H9 (cell line): Measurements from ENCODE around the gene ACSM3. TPM values are rescaled to one million over a fixed set of nuclear protein-coding genes. Genes with fewer than 3 reads are reported as not detected.

Source experiments
- DNase-seq: peaks from one replicate; pipeline ENCODE4 v3.0.0-alpha.2; 2017
- H2AFZ ChIP-seq: one replicate; pipeline ENCODE4 v1.6.1; 2013; ENCODE audit warnings: mild to moderate bottlenecking, low read length, control low read depth, moderate library complexity
- H2AK5ac ChIP-seq: 2 replicates; pipeline ENCODE4 v1.6.1; 2013; ENCODE audit warnings: low read length, control low read depth, mixed read lengths; ENCODE audit not compliant: insufficient read length
- H2BK120ac ChIP-seq: one replicate; pipeline ENCODE4 v1.6.1; 2013; ENCODE audit warnings: low read depth, mild to moderate bottlenecking, low read length, control low read depth, inconsistent platforms; ENCODE audit not compliant: poor library complexity, severe bottlenecking
- H2BK12ac ChIP-seq: 2 replicates; pipeline ENCODE4 v1.6.1; 2013; ENCODE audit warnings: low read length, control low read depth, mixed read lengths, low read depth; ENCODE audit not compliant: insufficient read length
- H2BK15ac ChIP-seq: 2 replicates; pipeline ENCODE4 v1.6.1; 2013; ENCODE audit warnings: low read depth, low read length, control low read depth
- H2BK20ac ChIP-seq: one replicate; pipeline ENCODE4 v1.6.1; 2013; ENCODE audit warnings: low read depth, mild to moderate bottlenecking, low read length, control low read depth, inconsistent platforms; ENCODE audit not compliant: poor library complexity, severe bottlenecking
- H2BK5ac ChIP-seq: 2 replicates; pipeline ENCODE4 v1.6.1; 2013; ENCODE audit warnings: low read length, control low read depth, mixed read lengths; ENCODE audit not compliant: insufficient read length
- H3K14ac ChIP-seq: 2 replicates; pipeline ENCODE4 v1.6.1; 2013; ENCODE audit warnings: low read length, control low read depth; ENCODE audit not compliant: insufficient read depth
- H3K18ac ChIP-seq: 2 replicates; pipeline ENCODE4 v1.6.1; 2013; ENCODE audit warnings: low read depth, mild to moderate bottlenecking, mixed read lengths, low read length, control low read depth; ENCODE audit not compliant: insufficient read length
- H3K23ac ChIP-seq: 2 replicates; pipeline ENCODE4 v1.6.1; 2013; ENCODE audit warnings: low read length, control low read depth, mixed read lengths, low read depth; ENCODE audit not compliant: insufficient read length
- H3K23me2 ChIP-seq: 2 replicates; pipeline ENCODE4 v1.6.1; 2013; ENCODE audit warnings: low read depth, mild to moderate bottlenecking, mixed read lengths, low read length, control low read depth; ENCODE audit not compliant: insufficient read length, poor library complexity, severe bottlenecking
- H3K27ac ChIP-seq: 2 replicates; pipeline ENCODE4 v1.5.1; 2013; ENCODE audit warnings: low read length, control low read depth, mixed read lengths, low read depth; ENCODE audit not compliant: insufficient read length
- H3K27me3 ChIP-seq: 2 replicates; pipeline ENCODE4 v1.6.1; 2013; ENCODE audit warnings: low read length, control low read depth, inconsistent platforms; ENCODE audit not compliant: insufficient read depth
- H3K4ac ChIP-seq: 2 replicates; pipeline ENCODE4 v1.6.1; 2013; ENCODE audit warnings: low read depth, mild to moderate bottlenecking, control low read depth, inconsistent platforms, low read length, moderate library complexity
- H3K4me1 ChIP-seq: 2 replicates; pipeline ENCODE4 v1.6.1; 2013; ENCODE audit warnings: low read length, control low read depth, inconsistent platforms; ENCODE audit not compliant: insufficient read depth
- H3K4me2 ChIP-seq: 2 replicates; pipeline ENCODE4 v1.6.1; 2013; ENCODE audit warnings: low read length, control low read depth, mixed read lengths; ENCODE audit not compliant: insufficient read length, insufficient read depth
- H3K56ac ChIP-seq: 2 replicates; pipeline ENCODE4 v1.6.1; 2013; ENCODE audit warnings: low read depth, mild to moderate bottlenecking, mixed read lengths, low read length, control low read depth; ENCODE audit not compliant: insufficient read length
- H3K79me1 ChIP-seq: 2 replicates; pipeline ENCODE4 v1.6.1; 2013; ENCODE audit warnings: low read depth, mild to moderate bottlenecking, moderate library complexity, low read length, control low read depth, inconsistent platforms; ENCODE audit not compliant: insufficient read depth, poor library complexity, severe bottlenecking
- H3K79me2 ChIP-seq: 2 replicates; pipeline ENCODE4 v1.6.1; 2013; ENCODE audit warnings: low read length, control low read depth, inconsistent platforms; ENCODE audit not compliant: insufficient read depth
- H3K9ac ChIP-seq: 2 replicates; pipeline ENCODE4 v1.6.1; 2013; ENCODE audit warnings: low read length, control low read depth, mixed read lengths; ENCODE audit not compliant: insufficient read length; ENCODE audit errors: extremely low read depth
- H3K9me3 ChIP-seq: one replicate; pipeline ENCODE4 v1.6.1; 2013; ENCODE audit warnings: low read depth, low read length, inconsistent platforms; ENCODE audit not compliant: control insufficient read depth
- H3T11ph ChIP-seq: one replicate; pipeline ENCODE4 v1.6.1; 2013; ENCODE audit warnings: mild to moderate bottlenecking, low read length, control low read depth, inconsistent platforms
- H4K20me1 ChIP-seq: one replicate; pipeline ENCODE4 v1.6.1; 2013; ENCODE audit not compliant: control insufficient read depth, insufficient read length, insufficient read depth
- H4K5ac ChIP-seq: 2 replicates; pipeline ENCODE4 v1.6.1; 2013; ENCODE audit warnings: low read depth, mild to moderate bottlenecking, mixed read lengths, low read length, control low read depth; ENCODE audit not compliant: insufficient read length
- H4K8ac ChIP-seq: replicated peaks from 2 replicates; pipeline ENCODE4 v1.6.1; 2013; ENCODE audit warnings: low read length, control low read depth, mixed read lengths, low read depth; ENCODE audit not compliant: insufficient read length
- H4K91ac ChIP-seq: 2 replicates; pipeline ENCODE4 v1.6.1; 2013; ENCODE audit warnings: low read depth, mild to moderate bottlenecking, moderate library complexity, mixed read lengths, low read length, control low read depth; ENCODE audit not compliant: insufficient read length
- H3K27ac Mint-ChIP-seq, 3 experiments: 2 replicates in 2 of 3; 3 replicates in 1 of 3; pipeline ENCODE4 v1.8.0; 2020 to 2021; ENCODE audit warnings: mixed read lengths in 3 of 3, mild to moderate bottlenecking in 1 of 3, moderate library complexity in 1 of 3
- H3K27me3 Mint-ChIP-seq: 2 replicates; pipeline ENCODE4 v1.8.0; 2021; ENCODE audit warnings: low read depth, mild to moderate bottlenecking, moderate library complexity, mixed read lengths
- H3K36me3 Mint-ChIP-seq, 3 experiments: 2 replicates in 2 of 3; 3 replicates in 1 of 3; pipeline ENCODE4 v1.8.0; 2020 to 2021; ENCODE audit warnings: low read depth in 3 of 3, mixed read lengths in 3 of 3; ENCODE audit not compliant: insufficient read depth in 1 of 3
- H3K4me1 Mint-ChIP-seq, 2 experiments: 2 replicates each; pipeline ENCODE4 v1.8.0; 2020; ENCODE audit warnings: mixed read lengths in 2 of 2
- H3K4me3 Mint-ChIP-seq, 2 experiments: 2 replicates in 1 of 2; 3 replicates in 1 of 2; pipeline ENCODE4 v1.8.0; 2020 to 2021; ENCODE audit warnings: mild to moderate bottlenecking in 2 of 2, mixed read lengths in 2 of 2, moderate library complexity in 1 of 2
- H3K9me3 Mint-ChIP-seq, 2 experiments: 2 replicates in 1 of 2; 3 replicates in 1 of 2; pipeline ENCODE4 v1.8.0; 2020; ENCODE audit warnings: mild to moderate bottlenecking in 2 of 2, mixed read lengths in 2 of 2, moderate library complexity in 1 of 2
- CTCF ChIP-seq: fragments of 200-600 bp; sonication (generic); conservative IDR thresholded peaks from 3 replicates; pipeline ENCODE4 v1.8.0; 2021; ENCODE audit warnings: antibody characterized with exemption, mild to moderate bottlenecking
- WGBS: extraction: QIAGEN DNeasy Blood & Tissue Kit; methylation state at CpG from one replicate; pipeline ENCODE4 v1.1.7; 2013; ENCODE audit warnings: missing lambda C conversion rate, low lambda C conversion rate, mixed read lengths; ENCODE audit not compliant: insufficient read length; ENCODE audit errors: extremely low coverage; 5-methylcytosine and 5-hydroxymethylcytosine counted together
- total RNA-seq: library from RNA; stranded (reverse); gene quantifications from 2 replicates; pipeline ENCODE4 v1.2.1, GENCODE V29; 2021

The ACSM3 gene
- total RNA-seq, 1 experiment from 2014 or later, result 3.1 TPM

GRCh38 chr16:20774703-20775362, 11.0 kb downstream of the ACSM3 start:
- no peak overlapping the region for H3K27ac Mint-ChIP-seq
- H3K79me1 ChIP-seq, result no peaks in the 10 kb centered on the region
- no peak overlapping the region for H2BK5ac ChIP-seq
- no CpG with 5 or more reads among the region's 7 CpGs for WGBS
- H3K9ac ChIP-seq, result no peak overlapping the region
- H3K4me1 ChIP-seq, result no peaks in the 10 kb centered on the region
- no peak overlapping the region for H2BK120ac ChIP-seq
- no peaks in the 10 kb centered on the region for H3K9me3 Mint-ChIP-seq
- TF ChIP-seq CTCF, result peak; percentile 91
- no peak overlapping the region for H3K4me2 ChIP-seq
- DNase-seq, result peak; percentile 92
- H3K23ac ChIP-seq, result no peak overlapping the region
- no peak overlapping the region for H2AK5ac ChIP-seq
- H3K27ac ChIP-seq, result no peak overlapping the region
- no peak overlapping the region for H4K8ac ChIP-seq
- H4K91ac ChIP-seq, result no peak overlapping the region
- no peak overlapping the region for H2BK12ac ChIP-seq
- no peaks in the 10 kb centered on the region for H3K79me2 ChIP-seq
- H3K4me3 Mint-ChIP-seq, result no peak overlapping the region
- H2BK20ac ChIP-seq, result no peak overlapping the region
- no peaks in the 10 kb centered on the region for H4K20me1 ChIP-seq
- H3K36me3 Mint-ChIP-seq, result no peaks in the 10 kb centered on the region
- H3T11ph ChIP-seq, result no peak overlapping the region
- H3K4me1 Mint-ChIP-seq, result no peaks in the 10 kb centered on the region
- no peak overlapping the region for H3K18ac ChIP-seq
- H2BK15ac ChIP-seq, result no peak overlapping the region
- H3K27me3 ChIP-seq, result no peaks in the 10 kb centered on the region
- H3K56ac ChIP-seq, result no peak overlapping the region
- no peak overlapping the region for H4K5ac ChIP-seq
- no peaks in the 10 kb centered on the region for H3K23me2 ChIP-seq
- no peak overlapping the region for H3K14ac ChIP-seq
- H3K27me3 Mint-ChIP-seq, result 0 out of 2 replicates have a peak, but pooled peaks cover 3% of the 10 kb centered on the region
- no peak overlapping the region for H3K4ac ChIP-seq
- no peaks in the 10 kb centered on the region for H3K9me3 ChIP-seq
- H2AFZ ChIP-seq, result no peak overlapping the region
